Lung (tissue), 12 donors: ENCODE results near the gene ETV7. TPM values are rescaled to one million over a fixed set of nuclear protein-coding genes. Genes with fewer than 3 reads are reported as not detected.

Experiments
- ATAC-seq: fragments of 200-7000 bp; cut with Tn5 transposase; one replicate; pipeline ENCODE4 v1.9.1; 2020; ENCODE audit warnings: moderate number of reproducible peaks; ENCODE audit not compliant: insufficient read depth, low FRiP score
- DNase-seq, 3 donors: peaks; one replicate each; pipeline ENCODE4 v3.0.0-alpha.2; 2013 to 2017
- H3K27ac ChIP-seq, 2 donors: one replicate each; pipeline ENCODE4 v1.5.1; 2013; ENCODE audit warnings: mild to moderate bottlenecking in 2 of 2, moderate library complexity in 2 of 2, control low read depth in 1 of 2, inconsistent platforms in 1 of 2, low read depth in 1 of 2, low read length in 1 of 2
- H3K27me3 ChIP-seq, 3 donors: one replicate each; pipeline ENCODE4 v1.5.1; 2013; ENCODE audit warnings: low read length in 2 of 3; ENCODE audit not compliant: control insufficient read depth in 3 of 3, insufficient read depth in 3 of 3
- H3K36me3 ChIP-seq, 4 donors: one replicate each; pipeline ENCODE4 v1.5.1; 2013; ENCODE audit warnings: low read length in 4 of 4, mild to moderate bottlenecking in 1 of 4, moderate library complexity in 1 of 4; ENCODE audit not compliant: control insufficient read depth in 4 of 4, insufficient read depth in 4 of 4
- H3K4me1 ChIP-seq, 5 donors: one replicate each; pipeline ENCODE4 v1.5.1; 2013; ENCODE audit warnings: low read length in 5 of 5, mild to moderate bottlenecking in 2 of 5, moderate library complexity in 1 of 5; ENCODE audit not compliant: control insufficient read depth in 5 of 5, insufficient read depth in 5 of 5
- H3K4me3 ChIP-seq: one replicate; pipeline ENCODE4 v1.5.1; 2013; ENCODE audit warnings: mild to moderate bottlenecking, control low read depth, moderate library complexity
- H3K9ac ChIP-seq, 2 donors: one replicate each; pipeline ENCODE4 v1.5.1; 2013; ENCODE audit warnings: low read length in 2 of 2, control low read depth in 1 of 2; ENCODE audit not compliant: insufficient read depth in 1 of 2
- H3K9me3 ChIP-seq, 4 donors: one replicate each; pipeline ENCODE4 v1.5.1; 2013; ENCODE audit warnings: low read length in 3 of 4, mild to moderate bottlenecking in 1 of 4, moderate library complexity in 1 of 4; ENCODE audit not compliant: control insufficient read depth in 4 of 4, insufficient read depth in 3 of 4
- CTCF ChIP-seq: IDR thresholded peaks from 2 replicates; pipeline ENCODE4 v1.5.1; 2012; ENCODE audit warnings: mild to moderate bottlenecking; ENCODE audit errors: control extremely low read depth, extremely low read depth
- WGBS, 2 donors: extraction: QIAGEN DNeasy Blood & Tissue Kit; methylation state at CpG; one replicate each; pipeline ENCODE4 v1.1.7; 2013; 5-methylcytosine and 5-hydroxymethylcytosine counted together
- polyA plus RNA-seq, 2 donors: library from polyadenylated mRNA; stranded (reverse); fragments of 200-250 nt; gene quantifications; one replicate each; pipeline ENCODE4 v1.2.1, GENCODE V29; 2013
- total RNA-seq, 2 donors: library from RNA; depleted of rRNA in 1 of 2; stranded (reverse); fragments of >200 nt in 1 of 2; gene quantifications; one replicate each; pipeline ENCODE4 v1.2.1, GENCODE V29; 2014 to 2021
- donor health status: control.
- donor health status: control.
- donor health status: Bipolar disorder and iron deficiency.
- donor health status: healthy.
- donor health status: DM: yes; HTN: yes; CAD: no.

ETV7 gene
- total and polyA plus RNA-seq, 4 donors: 1.4 to 6.6 (median 3.6) TPM

GRCh38 chr6:36331381-36331780 is 56.1 kb downstream of the ETV7 start:
- no peak for TF ChIP-seq CTCF
- no peak overlapping the region for H3K4me3 ChIP-seq
- H3K27ac ChIP-seq: no peak overlapping the region
- no peak for DNase-seq
- no peaks in the 10 kb centered on the region for H3K9me3 ChIP-seq
- no peak for ATAC-seq
- H3K36me3 ChIP-seq: no peaks in the 10 kb centered on the region
- H3K27me3 ChIP-seq: peaks cover 0 to 24% (median 6%) of the 10 kb centered on the region in 3 donors
- H3K4me1 ChIP-seq: peaks cover 0 to 28% (median 2%) of the 10 kb centered on the region in 5 donors
- no peak overlapping the region for H3K9ac ChIP-seq
- WGBS, 2 donors: 93 to 94% methylated on average over 6 of the region's 6 CpGs

GRCh38 chr6:36330366-36330765 is 57.1 kb downstream of the ETV7 start:
- peaks cover 0 to 17% (median 6%) of the 10 kb centered on the region in 3 donors for H3K27me3 ChIP-seq
- no peak overlapping the region for H3K27ac ChIP-seq
- H3K4me1 ChIP-seq: peaks cover 0 to 37% (median 6%) of the 10 kb centered on the region in 5 donors
- ATAC-seq: no peak
- H3K4me3 ChIP-seq: no peak overlapping the region
- no peak for DNase-seq
- no peak for TF ChIP-seq CTCF
- H3K36me3 ChIP-seq: no peaks in the 10 kb centered on the region
- 91 to 95% methylated on average over 14 of the region's 14 CpGs for WGBS, 2 donors
- H3K9ac ChIP-seq: no peak overlapping the region
- H3K9me3 ChIP-seq: no peaks in the 10 kb centered on the region

- peaks cover 0 to 17% (median 6%) of the 10 kb centered on the region in 3 donors for H3K27me3 ChIP-seq
- DNase-seq (no peak), ATAC-seq (no peak)
- TF ChIP-seq CTCF: no peak
- peaks cover 0 to 42% (median 6%) of the 10 kb centered on the region in 5 donors for H3K4me1 ChIP-seq
- 61 to 79% methylated on average over 14 of the region's 14 CpGs for WGBS, 2 donors
- H3K9me3 ChIP-seq: no peaks in the 10 kb centered on the region
- H3K27ac ChIP-seq: no peak overlapping the region
- no peak overlapping the region for H3K4me3 ChIP-seq
- H3K9ac ChIP-seq: no peak overlapping the region
- no peaks in the 10 kb centered on the region for H3K36me3 ChIP-seq
Measured at GRCh38 chr6:36329798-36330291, 57.6 kb downstream of the ETV7 start.

- no peak for TF ChIP-seq CTCF
- Histone ChIP-seq H3K27me3 (peaks cover 0 to 10% (median 2%) of the 10 kb centered on the region in 3 donors), H3K9me3 (no peaks in the 10 kb centered on the region), H3K36me3 (no peaks in the 10 kb centered on the region), H3K9ac (no peak overlapping the region), H3K4me3 (no peak overlapping the region), H3K4me1 (peaks cover 0 to 33% (median 6%) of the 10 kb centered on the region in 5 donors), H3K27ac (no peak overlapping the region)
- 87 to 90% methylated on average over 7 of the region's 7 CpGs for WGBS, 2 donors
- DNase-seq (no peak), ATAC-seq (no peak)
Measured at GRCh38 chr6:36328600-36328999, 58.9 kb downstream of the ETV7 start.
